PC-3 (cell line): ENCODE data around the gene ZBTB7A. TPM values are rescaled to one million over a fixed set of nuclear protein-coding genes. Genes with fewer than 3 reads are reported as not detected.

Experiments used
- ATAC-seq: fragments of 200-7000 bp; cut with Tn5 transposase; 2 replicates; pipeline ENCODE4 v1.9.1; 2020; ENCODE audit warnings: mild to moderate bottlenecking, moderate library complexity
- BruUV-seq: library from RNA; stranded (reverse); fragments of 400-500 nt; replicated peaks from 2 replicates; lab custom pipeline; 2021; lab: Mats Ljungman, UMichigan
- CTCF ChIA-PET: fragments of 300-600 bp; sonication (Branson Sonifier 250); formaldehyde crosslinking; loops from one replicate; lab custom pipeline; 2022; ENCODE audit warnings: antibody characterized with exemption; lab: Charles Lee
- POLR2A ChIA-PET: fragments of 300-600 bp; sonication (Branson Sonifier 250); formaldehyde crosslinking; loops from one replicate; lab custom pipeline; 2022; ENCODE audit warnings: antibody characterized with exemption; ENCODE audit not compliant: unreplicated experiment; lab: Charles Lee
- DNase-seq: peaks from one replicate; pipeline ENCODE4 v3.0.0-alpha.2; 2015
- H2AFZ ChIP-seq: fragments of 300-600 bp; sonication (generic); 2 replicates; pipeline ENCODE4 v1.6.0; 2016; ENCODE audit warnings: antibody characterized with exemption, low read length
- H3F3A ChIP-seq: fragments of 300-600 bp; sonication (generic); one replicate; pipeline ENCODE4 v1.6.0; 2017; ENCODE audit warnings: antibody characterized with exemption, low read length, control low read depth, mild to moderate bottlenecking; ENCODE audit not compliant: unreplicated experiment
- H3K27ac ChIP-seq: fragments of 300-600 bp; sonication (generic); 2 replicates; pipeline ENCODE4 v1.5.1; 2016; ENCODE audit warnings: mild to moderate bottlenecking, low read length
- H3K27me3 ChIP-seq: fragments of 300-600 bp; sonication (generic); 2 replicates; pipeline ENCODE4 v1.6.1; 2016; ENCODE audit warnings: low read length, mixed read lengths
- H3K36me3 ChIP-seq: fragments of 300-600 bp; sonication (generic); 2 replicates; pipeline ENCODE4 v1.6.1; 2016; ENCODE audit warnings: low read depth, mixed run types, low read length, mixed read lengths
- H3K4me1 ChIP-seq: fragments of 300-600 bp; sonication (generic); 2 replicates; pipeline ENCODE4 v1.5.1; 2016; ENCODE audit warnings: low read length; ENCODE audit not compliant: insufficient read depth
- H3K4me2 ChIP-seq: fragments of 300-600 bp; sonication (generic); 2 replicates; pipeline ENCODE4 v1.6.0; 2016; ENCODE audit warnings: low read length
- H3K4me3 ChIP-seq: fragments of 300-600 bp; sonication (generic); 2 replicates; pipeline ENCODE4 v1.5.1; 2016; ENCODE audit warnings: mild to moderate bottlenecking, low read length, mixed read lengths
- H3K79me2 ChIP-seq: fragments of 300-600 bp; sonication (generic); 2 replicates; pipeline ENCODE4 v1.6.1; 2017; ENCODE audit warnings: low read length, mixed read lengths
- H3K9ac ChIP-seq: fragments of 300-600 bp; sonication (generic); 2 replicates; pipeline ENCODE4 v1.6.0; 2016; ENCODE audit warnings: mild to moderate bottlenecking, low read length
- H3K9me2 ChIP-seq: fragments of 300-600 bp; sonication (generic); replicated peaks from 2 replicates; pipeline ENCODE4 v1.6.1; 2016; ENCODE audit warnings: mixed run types, low read length, mixed read lengths
- H3K9me3 ChIP-seq: fragments of 300-600 bp; sonication (generic); 2 replicates; pipeline ENCODE4 v1.6.1; 2016; ENCODE audit warnings: low read length, mixed read lengths
- H4K20me1 ChIP-seq: fragments of 300-600 bp; sonication (generic); 2 replicates; pipeline ENCODE4 v1.6.1; 2016; ENCODE audit warnings: low read length, mixed read lengths
- CTCF ChIP-seq: fragments of 300-600 bp; sonication (generic); conservative IDR thresholded peaks from 2 replicates; pipeline ENCODE4 v1.5.1; 2017; ENCODE audit warnings: antibody characterized with exemption, low read depth, mild to moderate bottlenecking, low read length
- EZH2 ChIP-seq: fragments of 300-600 bp; sonication (generic); IDR thresholded peaks from one replicate; pipeline ENCODE4 v1.6.1; 2017; ENCODE audit warnings: antibody characterized with exemption, mild to moderate bottlenecking, low read length; ENCODE audit not compliant: unreplicated experiment
- EZH2phosphoT487 ChIP-seq: fragments of 300-600 bp; sonication (generic); IDR thresholded peaks from 2 replicates; pipeline ENCODE4 v1.6.1; 2018; ENCODE audit warnings: mild to moderate bottlenecking, antibody characterized with exemption, low read length, borderline replicate concordance
- intact Hi-C: fragments of 100-400 bp; cut with micrococcal nuclease; formaldehyde crosslinking; loops from 2 replicates; pipeline ENCODE4 v1.9.0; 2023
- total RNA-seq: library from RNA; depleted of rRNA; stranded (reverse); fragments of >200 nt; gene quantifications from 2 replicates; pipeline ENCODE4 v1.2.3, GENCODE V29; 2014

ZBTB7A gene
- total RNA-seq, 1 experiment from 2014 or later, result 16.7 TPM

GRCh38 chr19:4042731-4043082, 24.0 kb downstream of the ZBTB7A start:
- DNase-seq (peak; percentile 32), ATAC-seq (peak; percentile 38; the same call in 1 of the 2 replicates)
- intact Hi-C loops, result no loop called here
- Histone ChIP-seq H3K9me3 (no peaks in the 10 kb centered on the region), H3K4me1 (0 out of 2 replicates have a peak, but pooled peaks cover 3% of the 10 kb centered on the region), H3F3A (no peaks in the 10 kb centered on the region), H3K27ac (no peak overlapping the region), H3K27me3 (no peaks in the 10 kb centered on the region), H3K36me3 (no peaks in the 10 kb centered on the region), H3K9ac (no peak overlapping the region), H4K20me1 (no peaks in the 10 kb centered on the region), H3K79me2 (peaks cover 7% of the 10 kb centered on the region; the same call in 1 of the 2 replicates), H3K9me2 (no peaks in the 10 kb centered on the region), H2AFZ (no peak overlapping the region), H3K4me2 (no peak overlapping the region), H3K4me3 (no peak overlapping the region)
- ChIA-PET CTCF (no interaction called here), POLR2A (no interaction called here)
- no TSS peak for BruUV-seq
- no peak for TF ChIP-seq CTCF

- TF ChIP-seq EZH2 (no peak), EZH2phosphoT487 (no peak), CTCF (no peak)
- H3F3A ChIP-seq, result no peaks in the 10 kb centered on the region
- no peaks in the 10 kb centered on the region for H3K9me2 ChIP-seq
- no peaks in the 10 kb centered on the region for H4K20me1 ChIP-seq
- intact Hi-C loops, result no loop called here
- no peak overlapping the region for H2AFZ ChIP-seq
- H3K4me3 ChIP-seq, result no peak overlapping the region
- no peak overlapping the region for H3K4me2 ChIP-seq
- no peak for DNase-seq
- no peak overlapping the region for H3K9ac ChIP-seq
- BruUV-seq, result no TSS peak
- H3K27ac ChIP-seq, result no peak overlapping the region
- POLR2A ChIA-PET, result no interaction called here
- H3K27me3 ChIP-seq, result no peaks in the 10 kb centered on the region
- no peaks in the 10 kb centered on the region for H3K36me3 ChIP-seq
- peak; percentile 13 for ATAC-seq
- H3K4me1 ChIP-seq, result 0 out of 2 replicates have a peak, but pooled peaks cover 3% of the 10 kb centered on the region
- peaks cover 7% of the 10 kb centered on the region; the same call in 1 of the 2 replicates for H3K79me2 ChIP-seq
- CTCF ChIA-PET, result no interaction called here
- no peaks in the 10 kb centered on the region for H3K9me3 ChIP-seq
These were observed 24.5 kb downstream of the ZBTB7A start for GRCh38 chr19:4042064-4042730.

- TF ChIP-seq EZH2, result no peak
- TF ChIP-seq CTCF, result no peak
- no peak for TF ChIP-seq EZH2phosphoT487
- no peak for ATAC-seq
- Histone ChIP-seq H3K9me2 (no peaks in the 10 kb centered on the region), H3K9ac (no peak overlapping the region), H3K36me3 (peaks cover 10% of the 10 kb centered on the region), H3K79me2 (no peaks in the 10 kb centered on the region), H3K4me3 (no peak overlapping the region), H3K9me3 (no peaks in the 10 kb centered on the region), H2AFZ (no peak overlapping the region), H3K4me2 (no peak overlapping the region), H3F3A (no peaks in the 10 kb centered on the region), H4K20me1 (no peaks in the 10 kb centered on the region), H3K27me3 (no peaks in the 10 kb centered on the region), H3K27ac (no peak overlapping the region), H3K4me1 (0 out of 2 replicates have a peak, but pooled peaks cover 3% of the 10 kb centered on the region)
- ChIA-PET CTCF (interaction anchor here (0.6 kb wide), 1 partner anchor 51 kb away, joined by 15 read pairs; no protein-coding TSS in a partner anchor), POLR2A (no interaction called here)
- DNase-seq, result no peak
- TSS peak; percentile 12 for BruUV-seq
- intact Hi-C loops, result no loop called here
These were observed 27.9 kb downstream of the ZBTB7A start for GRCh38 chr19:4038661-4039423.
